GM21528 (cell line): ENCODE results near the gene ARPP19.
"Not testable (repeated sequence)": the region's sequence is repeated elsewhere in the genome, so short reads cannot be mapped to it uniquely, and the experiment has no call there.

Experiments
- ATAC-seq: cut with Tn5 transposase; IDR thresholded peaks from one replicate; pipeline ENCODE4 v1.9.1; 2021; ENCODE audit warnings: mild to moderate bottlenecking, moderate library complexity; ENCODE audit not compliant: unreplicated experiment, low FRiP score

The ARPP19 gene

GRCh38 chr15:52552303-52552702, 16.5 kb downstream of the ARPP19 start:
- no peak for ATAC-seq

DNA sequence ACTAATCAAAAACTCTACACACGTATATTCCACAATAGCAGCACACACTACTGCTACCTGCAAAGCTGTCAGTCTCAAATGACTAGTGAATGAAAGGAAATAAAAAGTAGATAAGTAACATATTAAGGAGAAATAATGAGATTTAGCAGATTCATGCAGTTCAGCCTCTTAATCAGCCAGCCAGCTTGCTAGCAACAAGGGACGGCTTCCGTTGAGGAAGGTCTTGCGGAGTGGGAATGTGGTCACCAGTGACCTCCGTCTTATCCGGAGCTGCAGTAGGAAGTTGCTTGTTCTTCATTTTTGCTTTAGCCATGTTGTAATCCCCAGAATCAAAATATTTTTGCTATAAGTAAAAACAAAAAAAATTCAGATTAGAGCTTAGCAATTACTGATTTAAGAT, 17.1 kb downstream of the ARPP19 start:
- no peak for ATAC-seq

DNA sequence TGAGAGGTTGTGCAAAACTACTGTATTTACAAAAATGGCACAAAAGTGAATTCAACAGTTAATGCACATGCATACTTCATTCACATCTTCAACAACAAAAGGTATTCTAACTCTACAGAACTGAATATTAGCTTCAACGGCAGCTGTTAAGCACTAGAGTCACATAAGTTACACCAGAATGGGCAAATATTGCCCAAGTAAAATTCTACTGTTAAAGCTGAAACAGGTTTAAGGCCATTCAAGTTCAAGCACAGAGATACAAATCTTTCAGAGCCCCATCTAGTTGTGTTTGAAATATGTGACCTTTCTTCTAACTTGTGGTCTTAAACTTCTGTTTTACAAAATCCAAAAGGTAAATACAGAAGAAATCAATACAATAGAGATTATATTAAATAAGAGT, 17.6 kb downstream of the ARPP19 start:
- ATAC-seq: not testable (repeated sequence)

DNA sequence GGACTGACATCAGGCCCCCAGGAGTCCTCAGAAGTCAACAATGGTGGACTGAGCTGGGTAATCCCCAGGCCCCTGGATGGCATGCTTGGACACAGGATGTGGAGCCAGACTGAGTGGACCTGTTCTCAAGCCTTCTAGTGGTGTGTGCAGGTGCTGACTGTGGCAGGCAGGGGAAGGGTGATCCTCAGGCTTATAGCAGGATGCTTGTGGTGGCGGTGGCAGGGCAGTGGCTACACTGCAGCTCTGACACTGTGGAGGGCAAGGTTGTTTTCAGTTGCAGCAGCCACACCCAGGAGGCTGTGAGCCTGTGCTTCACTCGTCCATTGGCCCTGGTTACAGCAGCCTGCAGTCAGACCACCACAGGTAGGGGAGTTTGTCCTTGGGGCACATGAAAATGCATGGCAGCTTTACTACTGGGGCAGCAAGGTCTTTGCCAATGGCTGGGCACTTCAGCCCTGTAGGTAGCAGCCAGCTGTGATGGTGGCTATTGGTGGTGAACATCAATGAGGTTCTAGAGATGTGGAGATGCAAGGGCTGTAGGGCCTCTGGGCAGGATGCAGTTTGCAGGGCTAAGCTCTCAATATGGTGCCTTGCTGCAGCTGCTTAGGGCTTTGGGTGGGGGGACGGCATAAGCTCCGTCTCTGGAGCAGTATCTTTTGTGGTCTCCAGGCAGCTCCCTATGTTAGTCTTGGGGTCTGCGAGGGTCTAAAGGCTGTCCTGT, 22.6 kb downstream of the ARPP19 start:
- no peak for ATAC-seq

DNA sequence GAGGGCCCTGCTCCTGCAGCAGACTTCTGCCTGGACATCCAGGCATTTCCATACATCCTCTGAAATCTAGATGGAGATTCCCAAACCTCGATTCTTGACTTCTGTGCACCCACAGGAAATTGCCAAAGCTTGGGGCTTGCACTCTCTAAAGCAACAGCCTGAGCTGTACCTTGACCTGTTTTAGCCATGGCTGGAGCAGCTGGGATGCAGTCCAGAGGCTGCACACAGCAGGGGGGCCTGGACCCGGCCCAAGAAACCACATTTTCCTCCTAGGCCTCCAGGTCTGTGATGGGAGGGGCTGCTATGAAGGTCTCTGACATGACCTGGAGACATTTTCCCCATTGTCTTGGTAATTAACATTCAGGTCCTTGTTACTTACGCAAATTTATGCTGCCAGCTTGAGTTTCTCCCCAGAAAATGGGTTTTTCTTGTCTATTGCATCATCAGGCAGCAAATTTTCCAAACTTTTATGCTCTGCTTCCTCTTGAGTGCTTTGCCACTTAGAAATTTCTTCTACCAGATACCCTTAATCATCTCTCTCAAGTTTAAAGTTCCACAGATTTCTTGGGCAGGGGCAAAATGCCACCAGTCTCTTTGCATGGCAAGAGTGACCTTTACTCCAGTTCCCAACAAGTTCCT, 28.3 kb downstream of the ARPP19 start:
- ATAC-seq: no peak

DNA sequence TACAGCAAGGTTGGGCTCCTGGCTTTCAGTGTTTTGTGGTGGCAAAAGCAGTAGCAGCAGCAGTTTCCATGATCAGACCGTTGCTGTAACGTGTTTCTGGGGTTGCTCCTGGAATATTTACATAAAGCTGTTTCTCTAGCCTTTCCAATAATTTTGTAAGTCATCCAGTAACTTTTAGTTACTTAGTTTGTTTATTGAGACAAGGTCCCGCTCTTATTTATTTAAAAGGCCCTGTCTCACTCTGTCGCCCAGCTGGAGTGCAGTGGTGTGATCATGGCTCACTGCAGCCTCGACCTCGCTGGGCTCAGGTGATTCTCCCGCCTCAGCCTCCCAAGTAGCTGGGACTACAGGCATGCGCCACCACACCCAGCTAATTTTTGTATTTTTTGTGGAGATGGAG, 31.4 kb downstream of the ARPP19 start:
- no peak for ATAC-seq

DNA sequence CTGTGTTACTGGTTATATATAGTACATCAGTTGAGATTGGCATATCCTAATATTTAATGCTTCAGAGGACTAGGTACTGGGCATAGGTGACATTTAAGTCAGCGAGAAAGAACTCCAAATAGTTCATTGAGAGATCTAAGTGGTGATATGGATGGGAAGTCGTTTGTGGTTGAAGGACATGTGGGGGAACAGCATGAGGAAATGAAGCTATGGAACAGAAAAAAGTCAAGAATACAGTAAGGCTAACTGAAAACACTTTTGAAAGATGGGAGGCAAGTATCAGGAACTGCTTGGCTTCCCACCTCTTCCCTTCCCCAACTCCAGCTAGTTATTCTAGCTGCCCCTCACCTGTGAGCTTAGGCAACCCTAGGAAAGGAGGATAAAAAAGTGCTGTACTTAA, 36.4 kb downstream of the ARPP19 start:
- ATAC-seq: no peak

DNA sequence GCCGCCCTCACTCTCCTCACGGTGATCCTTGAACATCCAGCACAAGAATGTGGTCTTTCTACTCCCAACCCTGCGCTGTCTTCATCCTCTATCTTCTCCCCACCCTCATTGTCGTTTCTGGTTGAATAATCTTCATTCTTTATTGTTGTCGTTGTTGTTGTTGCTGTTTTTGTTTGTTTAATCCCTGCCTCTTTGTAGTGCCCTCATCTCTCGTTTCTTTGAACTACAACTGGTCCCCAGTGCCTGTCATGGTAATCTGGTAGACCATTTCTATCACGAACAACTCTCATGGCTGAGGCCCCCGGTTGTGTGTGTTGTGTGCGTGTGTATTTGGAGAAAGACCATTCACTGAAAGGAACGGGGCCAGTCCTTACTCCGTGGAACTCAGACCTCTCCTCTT, 38.9 kb downstream of the ARPP19 start:
- no peak for ATAC-seq

DNA sequence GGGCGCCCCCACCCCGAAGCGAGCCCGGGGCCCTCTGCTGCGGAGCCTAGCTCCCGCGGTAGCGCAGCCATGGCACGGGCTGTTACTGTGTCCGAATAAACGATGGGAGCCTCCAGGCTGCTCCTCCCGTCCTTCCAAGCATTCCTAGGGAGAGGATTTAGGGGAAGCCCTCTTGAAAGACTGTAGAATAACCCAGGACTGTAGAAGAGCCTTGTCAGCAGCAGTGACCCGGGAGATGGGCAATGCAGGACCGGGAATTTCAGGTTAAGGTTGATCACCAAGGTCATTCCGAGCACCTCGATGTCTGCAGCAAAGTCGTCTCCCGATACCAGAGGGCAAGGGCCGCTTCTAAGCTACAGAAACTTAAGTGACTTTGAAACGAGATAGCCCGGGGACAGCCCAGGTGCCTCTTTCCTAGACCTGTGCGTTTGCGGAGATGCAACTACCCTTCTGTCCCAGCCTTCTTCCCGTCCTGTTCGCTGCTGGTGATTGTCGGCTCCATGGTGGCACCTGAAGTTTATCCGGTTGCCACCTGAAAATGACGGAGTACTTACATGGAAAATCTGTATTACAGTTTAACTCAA, 39.4 kb downstream of the ARPP19 start:
- peak; percentile 5 for ATAC-seq

GRCh38 chr15:52528564-52529340, 40.1 kb downstream of the ARPP19 start, which contains the start of gene MYO5A:
TSS of gene MYO5A (minus strand) at chr15:52528880. CDS start at chr15:52528806, 74 bp downstream.
- peak; percentile 82 for ATAC-seq

GRCh38 chr15:52527911-52528563, 40.8 kb downstream of the ARPP19 start:
- peak; percentile 18 for ATAC-seq

DNA sequence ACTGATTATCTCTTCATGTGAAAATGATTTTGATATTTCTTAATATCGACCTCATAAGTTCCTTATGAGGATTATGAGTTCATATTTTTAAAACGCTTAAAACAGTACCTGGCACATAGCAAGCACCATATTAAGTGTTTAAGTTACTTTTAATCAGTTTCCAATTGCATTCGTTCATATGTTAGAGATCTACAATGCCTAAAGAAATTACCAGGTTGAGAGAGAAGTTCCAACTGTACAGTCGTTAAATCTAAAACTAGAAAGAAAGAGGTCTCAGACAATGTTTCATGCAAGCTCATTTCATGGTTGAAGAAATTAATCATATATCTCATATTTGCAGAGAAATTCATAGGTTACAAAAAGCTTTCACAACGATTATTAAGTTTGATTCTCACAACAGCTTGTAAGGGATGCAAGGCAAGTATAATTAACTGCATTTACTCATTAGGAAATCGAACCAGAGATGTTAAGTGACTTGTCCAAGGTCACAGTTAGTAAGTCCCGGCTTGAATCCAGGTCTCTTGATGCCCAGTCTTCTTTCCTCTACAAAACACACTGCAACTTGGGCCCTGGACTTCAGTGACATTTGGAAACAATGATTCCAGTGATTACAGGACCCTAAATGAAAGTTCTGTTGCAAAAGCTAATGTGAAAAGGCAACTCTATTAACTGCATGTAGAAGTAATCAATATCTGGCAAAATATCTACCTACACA, 41.5 kb downstream of the ARPP19 start:
- no peak for ATAC-seq

- ATAC-seq: no peak
Observed at GRCh38 chr15:52524223-52525136, 44.4 kb downstream of the ARPP19 start.

- ATAC-seq: no peak
Observed at GRCh38 chr15:52523647-52524046, 45.2 kb downstream of the ARPP19 start.

DNA sequence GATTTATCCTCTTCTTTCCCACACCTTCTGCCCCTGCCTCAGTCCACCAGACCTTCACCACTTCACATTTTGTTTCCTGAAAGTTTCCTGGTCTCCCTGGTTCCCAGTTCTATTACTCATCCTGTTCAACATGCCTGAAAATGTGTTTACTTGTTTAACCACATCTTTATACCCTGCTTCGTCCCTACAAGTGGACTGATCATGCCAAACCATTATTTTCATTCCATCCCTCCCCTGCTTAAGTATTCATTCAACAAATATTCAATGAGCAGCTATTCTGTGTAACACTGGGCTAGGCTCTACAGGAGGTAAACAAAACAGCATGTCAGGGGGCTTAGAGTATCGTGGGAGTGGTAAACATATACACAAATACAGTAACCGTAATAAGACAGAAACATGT, 45.6 kb downstream of the ARPP19 start:
- no peak for ATAC-seq

DNA sequence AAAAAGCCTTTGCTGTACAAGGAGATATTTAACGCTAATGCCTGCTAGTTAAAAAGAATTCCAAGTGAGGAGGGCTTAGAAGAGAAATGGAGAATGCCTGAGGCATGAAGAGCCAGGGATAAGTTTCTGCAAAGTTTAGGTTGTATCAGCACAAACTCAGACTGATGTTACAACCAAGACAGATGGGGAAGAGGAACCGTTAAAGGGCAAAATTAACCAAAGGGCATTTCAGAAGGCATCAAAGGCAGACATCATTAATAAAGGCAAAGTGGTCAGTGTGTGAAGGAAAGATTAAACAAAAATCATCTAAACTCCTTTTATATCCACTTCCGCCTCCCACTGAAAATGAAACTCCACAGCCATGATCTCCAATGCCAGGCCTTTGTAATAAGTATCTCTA, 47.1 kb downstream of the ARPP19 start:
- ATAC-seq: no peak

DNA sequence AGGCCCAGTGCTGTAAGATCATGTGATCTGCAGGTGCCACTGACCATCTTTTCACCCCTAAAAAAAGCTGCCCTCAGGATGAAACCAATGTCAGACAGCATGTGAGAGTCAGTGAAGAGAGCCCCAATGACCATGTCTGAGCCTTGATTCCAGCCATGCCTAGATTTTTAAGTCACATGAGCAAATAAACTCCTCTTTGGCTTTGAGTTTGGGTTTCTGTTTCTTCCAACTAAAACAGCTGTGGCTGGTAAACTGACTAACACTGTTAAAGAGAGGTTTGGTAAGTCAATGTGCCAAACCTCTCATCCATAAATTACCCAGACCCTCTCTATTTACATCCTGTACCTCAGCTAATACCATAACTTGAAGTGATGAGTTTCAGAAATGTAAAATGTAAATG, 48.4 kb downstream of the ARPP19 start:
- no peak for ATAC-seq

GRCh38 chr15:52518487-52519371, 50.1 kb downstream of the ARPP19 start:
- ATAC-seq: no peak
